Activated CD8-positive, alpha-beta memory T cell treated with anti-CD3 and anti-CD28 coated beads for 48 hours (primary cell): ENCODE results near the gene ZFYVE16.
A peak's percentile ranks its signal among the peaks of the same experiment; 100 is the strongest.
"Not testable (repeated sequence)": the region's sequence is repeated elsewhere in the genome, so short reads cannot be mapped to it uniquely, and the experiment has no call there.

ENCODE experiments used
- DNase-seq, 3 experiments: peaks; one replicate each; pipeline ENCODE4 v3.0.0-alpha.2; 2020; ENCODE audit warnings: low read depth in 2 of 3, low spot score in 2 of 3

ZFYVE16 gene

DNA sequence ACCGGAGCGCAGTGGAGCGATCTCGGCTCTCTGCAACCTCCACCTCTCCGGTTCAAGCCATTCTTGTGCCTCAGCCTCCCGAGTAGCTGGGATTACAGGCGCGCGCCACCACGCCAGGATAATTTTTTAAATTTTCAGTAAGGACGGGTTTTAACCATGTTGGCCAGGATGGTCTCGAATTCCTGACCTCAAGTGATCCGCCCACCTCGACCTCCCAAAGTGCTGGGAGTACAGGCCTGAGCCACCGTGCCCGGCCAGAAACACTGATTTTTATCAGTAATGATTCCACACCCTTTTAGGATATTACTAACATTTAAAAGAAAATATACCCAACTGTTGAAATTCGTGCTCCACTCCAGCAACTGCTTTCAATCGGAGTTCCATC is 79.6 kb downstream of the ZFYVE16 start:
- DNase-seq = no peak

DNA sequence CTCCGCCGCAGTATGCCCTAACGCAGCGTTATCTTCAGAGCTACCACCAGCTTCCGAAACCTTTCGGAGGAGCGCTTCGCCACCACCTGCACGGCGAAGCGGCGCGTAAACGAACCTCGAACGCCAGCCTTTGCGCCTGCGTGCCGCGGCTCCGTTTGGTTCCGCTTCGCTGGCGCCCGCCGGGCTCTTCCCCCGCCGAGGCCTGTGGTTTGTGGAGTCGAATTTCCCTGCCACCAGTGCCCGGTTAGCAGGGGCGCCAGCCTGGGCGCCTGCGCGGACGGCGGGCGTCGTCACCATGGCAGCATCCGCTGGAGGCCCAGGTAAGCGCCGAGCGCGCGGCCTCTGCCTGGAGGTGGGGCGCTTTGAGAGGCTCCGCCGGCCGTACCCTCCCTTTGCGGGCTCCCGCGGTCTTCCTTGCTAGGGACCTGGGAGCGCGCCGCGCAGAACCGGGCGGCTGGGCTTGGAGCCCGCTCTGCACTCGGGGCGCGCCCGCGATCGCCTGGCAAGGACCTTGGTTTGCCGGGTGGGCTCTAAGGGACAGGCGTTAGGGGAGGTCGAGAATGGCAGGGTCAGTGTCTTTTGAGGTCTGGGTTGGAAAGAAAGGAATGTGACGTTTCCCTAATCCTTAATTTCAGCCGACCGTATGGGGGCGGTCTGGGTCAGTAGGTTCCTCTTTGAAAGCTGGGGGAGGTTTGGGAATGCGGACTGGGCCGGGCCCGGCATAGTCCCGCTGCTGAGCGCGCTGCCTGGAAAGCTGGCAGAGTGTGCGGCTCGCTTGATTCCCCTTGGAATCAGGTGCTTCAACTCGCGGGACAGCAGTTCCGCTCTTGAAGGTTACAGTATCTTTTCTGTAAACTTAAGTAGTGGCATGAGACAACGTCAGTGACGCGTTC is 80.2 kb downstream of the ZFYVE16 start, which contains the start of gene FAM151B:
Gene FAM151B, plus strand, starts transcription at position 272 of the 893 bp plus-strand sequence. Its CDS starts 24 bp downstream, at position 296.
- peak; percentile 28 to 61 (median 42) for DNase-seq

DNA sequence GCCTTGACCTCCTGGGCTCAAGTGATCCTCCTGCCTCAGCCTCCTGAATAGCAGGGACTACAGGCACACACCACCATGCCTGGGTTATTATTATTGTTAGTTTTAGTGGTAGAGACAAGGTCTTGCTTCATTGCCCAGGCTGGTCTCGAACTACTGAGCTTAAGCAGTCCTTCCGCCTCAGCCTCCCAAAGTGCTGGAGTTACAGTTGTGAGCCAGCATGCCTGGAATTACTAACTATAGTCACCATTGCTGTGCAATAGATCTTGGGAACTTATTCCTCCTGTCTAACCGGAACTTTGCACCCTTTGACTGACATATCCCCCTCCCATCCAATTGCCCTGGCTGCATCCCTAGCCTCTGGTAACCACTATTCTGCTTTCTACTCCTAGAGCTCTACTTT is 83.4 kb downstream of the ZFYVE16 start:
- no peak for DNase-seq

DNA sequence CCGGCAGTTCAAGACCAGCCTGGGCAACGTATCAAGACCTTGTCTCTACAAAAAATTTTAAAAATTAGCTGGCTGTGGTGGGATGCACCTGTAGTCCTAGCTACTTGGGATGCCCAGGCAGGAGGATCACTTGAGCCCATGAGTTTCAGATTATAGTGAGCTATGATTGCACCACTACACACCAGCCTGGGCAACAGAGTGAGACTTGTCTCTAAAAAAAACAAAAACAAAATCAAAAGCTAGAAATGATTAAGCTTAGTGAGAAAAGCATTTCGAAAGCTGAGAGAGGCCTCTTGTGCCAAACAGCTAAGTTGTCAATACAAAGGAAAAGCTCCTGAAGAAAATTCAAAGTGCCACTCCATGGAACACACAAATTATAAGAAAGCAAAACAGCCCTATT is 84.9 kb downstream of the ZFYVE16 start:
- DNase-seq = no peak

DNA sequence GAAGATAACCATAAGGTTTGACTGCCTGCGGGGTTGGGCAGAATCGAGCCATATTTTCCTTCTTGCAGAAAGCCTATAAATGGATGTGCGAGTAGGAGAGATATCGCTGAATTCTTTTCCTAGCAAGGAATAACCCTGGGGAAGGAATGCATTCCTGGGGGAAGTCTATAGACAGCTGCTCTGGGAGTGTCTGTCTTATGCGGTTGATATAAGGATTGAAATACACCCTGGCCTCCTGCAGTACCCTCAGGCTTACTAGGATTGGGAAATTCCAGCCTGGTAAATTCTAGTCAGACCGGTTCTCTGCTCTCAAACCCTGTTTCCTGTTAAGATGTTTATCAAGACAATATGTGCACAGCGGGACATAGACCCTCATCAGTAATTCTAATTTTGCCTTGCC is 85.6 kb downstream of the ZFYVE16 start:
- DNase-seq = not testable (repeated sequence)

DNA sequence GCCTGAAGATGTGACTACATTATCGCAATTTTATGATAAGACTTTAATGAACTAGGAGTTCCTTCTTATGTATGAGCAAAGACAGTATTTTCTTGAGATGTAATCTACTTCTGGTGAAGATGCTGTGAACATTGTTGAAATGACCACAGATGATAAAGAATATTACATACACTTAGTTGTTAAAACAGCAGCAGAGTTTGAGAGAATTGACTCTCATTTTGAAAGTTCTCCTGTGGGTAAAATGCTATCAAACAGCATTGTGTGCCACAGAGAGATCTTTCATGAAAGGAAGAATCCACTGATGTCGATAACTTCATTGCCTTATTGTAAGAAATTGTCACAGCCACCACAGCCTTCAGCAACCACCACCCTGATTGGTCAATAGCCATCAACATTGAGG is 88.0 kb downstream of the ZFYVE16 start:
- no peak for DNase-seq

DNA sequence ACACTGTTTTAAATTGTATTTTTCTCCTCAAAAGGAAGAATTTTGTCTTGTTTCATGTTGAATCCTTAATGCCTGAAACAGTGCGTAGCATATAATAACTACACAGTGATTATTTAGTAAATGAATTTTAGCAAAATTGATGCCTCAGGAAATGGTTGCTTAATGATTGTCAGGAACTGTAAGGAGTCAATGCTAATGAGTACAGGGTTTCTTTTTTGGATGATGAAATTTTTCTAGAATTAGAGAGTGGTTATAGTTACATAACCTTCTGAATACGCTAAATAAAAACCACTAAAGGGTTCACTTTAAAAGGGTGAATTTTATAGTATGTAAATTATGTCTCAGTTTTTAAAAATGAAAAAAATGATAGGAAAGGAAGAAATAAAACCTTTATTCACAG is 94.9 kb downstream of the ZFYVE16 start:
- no peak for DNase-seq

DNA sequence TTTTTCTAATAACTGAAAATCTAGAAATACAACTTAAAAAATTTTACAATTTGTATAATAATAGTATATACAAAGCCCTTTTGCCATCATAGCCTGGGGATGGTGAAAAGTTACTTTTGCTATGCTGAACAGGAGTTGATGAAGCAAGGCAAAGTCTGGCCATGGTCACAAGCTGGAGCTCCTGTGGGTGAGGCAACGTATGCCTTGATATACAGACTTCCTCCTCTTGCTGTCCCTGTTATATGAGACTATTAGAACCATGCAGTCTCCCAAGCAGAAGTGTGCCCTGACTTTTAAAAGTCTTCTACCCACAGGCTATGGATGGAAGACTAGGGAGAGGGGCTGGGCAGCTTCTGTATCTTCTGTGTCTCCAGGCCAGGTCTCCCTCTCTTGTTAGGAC is 95.8 kb downstream of the ZFYVE16 start:
- DNase-seq = no peak

DNA sequence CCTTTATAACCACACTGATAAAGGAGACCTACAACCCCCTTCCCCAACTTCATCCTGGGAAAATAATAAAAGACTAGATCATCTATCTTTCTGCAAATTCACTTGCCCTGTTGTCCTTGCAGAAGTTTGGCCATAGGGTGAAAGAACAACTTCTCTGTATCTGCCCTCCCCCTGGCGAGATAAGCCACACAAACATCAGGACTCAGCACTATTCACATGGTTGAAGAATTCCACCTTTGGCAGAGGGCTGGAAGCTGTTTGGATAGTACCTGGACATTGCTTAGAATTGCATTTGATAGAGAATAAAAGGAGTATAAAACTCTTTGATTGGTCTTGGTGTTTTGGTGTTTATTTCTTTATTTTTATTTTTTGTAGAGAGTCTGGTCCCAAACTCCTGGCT is 97.0 kb downstream of the ZFYVE16 start:
- DNase-seq = no peak

DNA sequence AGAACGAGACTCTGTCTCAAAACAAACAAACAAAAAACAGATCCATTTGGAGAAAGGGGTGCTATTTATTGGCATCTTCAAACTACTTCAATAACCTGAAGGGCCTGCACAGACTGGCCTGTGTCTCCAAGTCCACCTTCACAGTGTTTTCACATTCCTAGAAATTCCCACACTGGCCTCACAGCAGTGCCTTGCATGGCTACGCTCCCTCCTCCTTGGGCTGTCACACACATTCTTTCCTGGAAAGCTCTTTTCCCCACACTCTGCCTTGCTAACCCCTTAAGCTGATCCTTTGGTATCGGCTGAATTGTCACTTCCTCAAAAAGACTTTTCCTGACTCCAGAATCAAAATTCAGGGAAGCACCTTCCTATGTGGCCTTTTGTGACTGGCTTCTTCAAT is 99.8 kb downstream of the ZFYVE16 start:
- DNase-seq = no peak

DNA sequence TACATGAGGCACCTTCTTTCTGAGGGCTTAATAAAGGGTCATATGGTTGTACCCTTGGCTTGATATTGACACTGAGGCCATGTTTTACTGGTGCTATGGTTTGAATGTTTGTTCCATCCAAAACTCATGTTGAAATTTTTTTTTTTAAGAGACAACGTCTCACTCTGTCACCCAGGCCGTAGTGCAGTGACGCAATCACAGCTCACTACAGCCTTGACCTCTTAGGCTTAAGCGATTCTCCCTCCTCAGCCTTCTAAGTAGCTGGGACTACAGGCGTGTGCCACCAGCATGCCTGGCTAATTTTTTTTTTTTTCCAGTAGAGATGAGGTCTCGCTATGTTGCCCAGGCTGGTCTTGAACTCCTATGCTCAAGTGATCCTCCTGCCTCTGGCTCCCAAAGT is 101.0 kb downstream of the ZFYVE16 start:
- no peak for DNase-seq

DNA sequence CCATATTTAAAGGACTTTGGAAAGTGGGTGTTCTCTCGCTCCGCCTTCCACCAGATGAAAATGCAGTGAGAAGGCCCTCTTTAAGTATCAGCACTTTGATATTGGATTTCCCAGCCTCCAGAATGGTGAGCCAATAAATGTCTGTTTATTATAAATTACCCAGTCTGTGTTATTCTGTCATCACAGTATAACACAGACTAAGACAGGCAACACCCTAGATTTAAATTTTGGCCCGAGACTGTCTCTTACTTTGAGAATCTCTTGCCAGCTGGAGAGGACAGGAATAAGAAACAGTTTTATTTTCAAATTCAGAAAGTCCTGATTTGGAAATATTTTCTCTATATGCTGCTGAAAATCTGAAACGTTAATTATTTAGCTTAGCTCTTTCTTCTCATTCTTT is 101.5 kb downstream of the ZFYVE16 start:
- no peak for DNase-seq

DNA sequence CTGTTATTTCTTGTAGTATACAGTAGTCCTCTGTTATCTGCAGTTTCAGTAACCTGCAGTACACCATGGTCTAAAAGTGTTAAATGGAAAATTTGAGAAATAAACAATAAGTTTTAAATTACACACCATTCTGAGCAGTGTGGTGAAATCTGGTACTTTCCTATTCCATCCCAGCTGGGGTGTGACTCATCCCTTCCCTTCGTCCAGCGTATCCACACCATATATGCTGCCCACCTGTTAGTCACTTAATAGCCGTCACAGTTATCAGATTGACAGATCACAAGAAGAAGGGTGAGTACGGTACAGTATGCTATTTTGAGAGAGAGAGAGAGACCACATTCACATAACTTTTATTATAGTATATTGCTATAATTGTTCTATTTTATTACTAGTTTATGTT is 109.0 kb downstream of the ZFYVE16 start:
- DNase-seq = peak in 1 of 3 experiments; percentile 18
